ENCODE results near the gene MET. TPM values are rescaled to one million over a fixed set of nuclear protein-coding genes. Genes with fewer than 3 reads are reported as not detected.
"Not testable (repeated sequence)": the region's sequence is repeated elsewhere in the genome, so short reads cannot be mapped to it uniquely, and the experiment has no call there.

MET gene
- total RNA-seq, 1 donor from 2014 or later, result 55.4 TPM

GRCh38 chr7:116741625-116742316, 69.8 kb downstream of the MET start:
- Mint-ChIP-seq H3K27ac (ENCODE audit: unreplicated experiment) (peak overlapping the region; percentile 8), H3K27me3 (ENCODE audit: unreplicated experiment) (no peaks in the 10 kb centered on the region), H3K4me3 (ENCODE audit: unreplicated experiment) (no peak overlapping the region), H3K9me3 (ENCODE audit: unreplicated experiment) (no peaks in the 10 kb centered on the region), H3K4me1 (ENCODE audit: unreplicated experiment) (peaks cover 43% of the 10 kb centered on the region), H3K36me3 (ENCODE audit: unreplicated experiment) (peaks cover 35% of the 10 kb centered on the region)
- TF ChIP-seq CTCF (IDR thresholded peaks at IDR 0.05), result no peak
- DNase-seq (ENCODE audit: extremely low spot score, unreplicated experiment), result no peak

- Mint-ChIP-seq H3K27me3 (ENCODE audit: unreplicated experiment) (no peaks in the 10 kb centered on the region), H3K27ac (ENCODE audit: unreplicated experiment) (peak overlapping the region; percentile 4), H3K4me1 (ENCODE audit: unreplicated experiment) (peaks cover 37% of the 10 kb centered on the region), H3K36me3 (ENCODE audit: unreplicated experiment) (peaks cover 38% of the 10 kb centered on the region), H3K4me3 (ENCODE audit: unreplicated experiment) (no peak overlapping the region), H3K9me3 (ENCODE audit: unreplicated experiment) (peaks cover 7% of the 10 kb centered on the region)
- no peak for DNase-seq (ENCODE audit: extremely low spot score, unreplicated experiment)
- no peak for TF ChIP-seq CTCF (IDR thresholded peaks at IDR 0.05)
Measured at GRCh38 chr7:116742641-116743040, 70.6 kb downstream of the MET start.

GRCh38 chr7:116743835-116744234, 71.8 kb downstream of the MET start:
- not testable (repeated sequence) for H3K27ac Mint-ChIP-seq (ENCODE audit: unreplicated experiment); H3K4me3 Mint-ChIP-seq (ENCODE audit: unreplicated experiment)
- peaks cover 46% of the 10 kb centered on the region for H3K36me3 Mint-ChIP-seq (ENCODE audit: unreplicated experiment)

GRCh38 chr7:116746388-116746787, 74.4 kb downstream of the MET start:
- Mint-ChIP-seq H3K9me3 (ENCODE audit: unreplicated experiment) (peaks cover 32% of the 10 kb centered on the region), H3K4me1 (ENCODE audit: unreplicated experiment) (peaks cover 15% of the 10 kb centered on the region), H3K36me3 (ENCODE audit: unreplicated experiment) (peaks cover 38% of the 10 kb centered on the region)
- not testable (repeated sequence) for H3K27me3 Mint-ChIP-seq (ENCODE audit: unreplicated experiment); H3K4me3 Mint-ChIP-seq (ENCODE audit: unreplicated experiment); DNase-seq (ENCODE audit: extremely low spot score, unreplicated experiment); H3K27ac Mint-ChIP-seq (ENCODE audit: unreplicated experiment)

More at GRCh38 chr7:116743835-116744234, 71.8 kb downstream of the MET start:
- DNase-seq (ENCODE audit: extremely low spot score, unreplicated experiment); H3K27me3 Mint-ChIP-seq (ENCODE audit: unreplicated experiment): not testable (repeated sequence)
- Mint-ChIP-seq H3K4me1 (ENCODE audit: unreplicated experiment) (peaks cover 34% of the 10 kb centered on the region), H3K9me3 (ENCODE audit: unreplicated experiment) (peaks cover 16% of the 10 kb centered on the region)

- Mint-ChIP-seq H3K36me3 (ENCODE audit: unreplicated experiment) (peaks cover 41% of the 10 kb centered on the region), H3K9me3 (ENCODE audit: unreplicated experiment) (peaks cover 32% of the 10 kb centered on the region), H3K4me1 (ENCODE audit: unreplicated experiment) (peaks cover 13% of the 10 kb centered on the region)
- not testable (repeated sequence) for DNase-seq (ENCODE audit: extremely low spot score, unreplicated experiment); H3K4me3 Mint-ChIP-seq (ENCODE audit: unreplicated experiment); H3K27me3 Mint-ChIP-seq (ENCODE audit: unreplicated experiment); H3K27ac Mint-ChIP-seq (ENCODE audit: unreplicated experiment)
Measured at GRCh38 chr7:116751070-116751469, 79.1 kb downstream of the MET start.

DNA sequence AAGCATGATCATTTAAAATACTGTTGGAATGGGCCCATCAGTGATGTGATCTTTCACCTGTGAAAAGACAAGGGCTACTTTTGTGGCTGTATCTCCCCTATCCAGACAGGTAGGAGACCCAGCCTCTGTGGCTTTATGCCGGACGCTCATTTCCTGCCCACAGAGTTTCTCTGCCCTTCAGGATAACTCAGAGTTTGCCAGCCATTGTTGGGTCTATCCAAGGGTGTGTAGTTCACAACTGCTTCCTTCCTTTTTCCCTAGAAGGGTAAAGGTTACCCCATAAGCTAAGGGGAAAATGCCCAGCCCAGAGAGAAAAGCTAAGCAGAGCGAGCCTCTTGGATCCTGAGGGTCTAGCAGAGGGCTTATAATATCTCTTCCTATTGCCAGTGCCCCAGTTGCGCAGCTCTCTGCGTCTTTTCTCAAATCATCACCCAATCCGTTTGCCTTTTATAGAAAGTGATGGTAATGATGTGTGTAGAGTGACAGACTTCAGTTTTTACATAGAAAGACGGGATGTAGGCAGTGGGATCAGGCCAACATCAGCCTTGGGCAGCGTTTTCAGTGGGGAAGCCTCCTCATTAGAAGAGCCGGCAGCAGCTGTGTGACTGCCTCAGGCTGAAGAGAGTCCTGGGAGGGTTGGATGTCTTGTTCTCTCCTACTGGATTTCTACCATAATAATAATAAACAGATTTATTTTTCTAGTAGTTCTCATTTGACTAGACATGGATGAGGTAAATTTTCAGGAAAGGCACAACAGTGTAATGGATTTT, 80.5 kb downstream of the MET start:
- no peak for TF ChIP-seq CTCF (IDR thresholded peaks at IDR 0.05)
- H3K4me3 Mint-ChIP-seq (ENCODE audit: unreplicated experiment), result no peak overlapping the region
- H3K27ac Mint-ChIP-seq (ENCODE audit: unreplicated experiment), result peak overlapping the region; percentile 39
- H3K9me3 Mint-ChIP-seq (ENCODE audit: unreplicated experiment), result peaks cover 26% of the 10 kb centered on the region
- DNase-seq (ENCODE audit: extremely low spot score, unreplicated experiment), result no peak
- no peaks in the 10 kb centered on the region for H3K27me3 Mint-ChIP-seq (ENCODE audit: unreplicated experiment)
- peaks cover 37% of the 10 kb centered on the region for H3K36me3 Mint-ChIP-seq (ENCODE audit: unreplicated experiment)
- H3K4me1 Mint-ChIP-seq (ENCODE audit: unreplicated experiment), result peaks cover 13% of the 10 kb centered on the region

Data from osteocyte (in vitro differentiated cells).